Measurements from ENCODE around the gene TRABD2B. TPM values are rescaled to one million over a fixed set of nuclear protein-coding genes. Genes with fewer than 3 reads are reported as not detected.

Gene TRABD2B
- total RNA-seq, 1 donor from 2014 or later, result 6.7 TPM

GRCh38 chr1:47938520-47938919 is 58.7 kb downstream of the TRABD2B start:
- Mint-ChIP-seq H3K27me3 (peaks cover 12% of the 10 kb centered on the region), H3K4me1 (ENCODE audit: unreplicated experiment) (peaks cover 9% of the 10 kb centered on the region), H3K4me3 (no peak overlapping the region), H3K36me3 (no peaks in the 10 kb centered on the region), H3K9me3 (no peaks in the 10 kb centered on the region), H3K27ac (no peak overlapping the region)
- no peak for DNase-seq (ENCODE audit: extremely low spot score, unreplicated experiment)
- no peak for TF ChIP-seq CTCF (conservative IDR thresholded peaks at IDR 0.05)

- H3K36me3 Mint-ChIP-seq, result no peaks in the 10 kb centered on the region
- TF ChIP-seq CTCF (conservative IDR thresholded peaks at IDR 0.05), result no peak
Measured at GRCh38 chr1:47937586-47938254, 59.5 kb downstream of the TRABD2B start.

GRCh38 chr1:47936916-47937551 is 60.2 kb downstream of the TRABD2B start:
- peaks cover 9% of the 10 kb centered on the region for H3K4me1 Mint-ChIP-seq (ENCODE audit: unreplicated experiment)
- H3K36me3 Mint-ChIP-seq, result no peaks in the 10 kb centered on the region
- H3K4me3 Mint-ChIP-seq, result no peak overlapping the region
- peaks cover 15% of the 10 kb centered on the region for H3K27me3 Mint-ChIP-seq
- DNase-seq (ENCODE audit: extremely low spot score, unreplicated experiment), result no peak
- TF ChIP-seq CTCF (conservative IDR thresholded peaks at IDR 0.05), result no peak
- no peak overlapping the region for H3K27ac Mint-ChIP-seq
- no peaks in the 10 kb centered on the region for H3K9me3 Mint-ChIP-seq

More at GRCh38 chr1:47937586-47938254, 59.5 kb downstream of the TRABD2B start:
- DNase-seq (ENCODE audit: extremely low spot score, unreplicated experiment), result no peak
- peaks cover 11% of the 10 kb centered on the region for H3K27me3 Mint-ChIP-seq
- peaks cover 9% of the 10 kb centered on the region for H3K4me1 Mint-ChIP-seq (ENCODE audit: unreplicated experiment)
- H3K4me3 Mint-ChIP-seq, result no peak overlapping the region
- no peaks in the 10 kb centered on the region for H3K9me3 Mint-ChIP-seq
- no peak overlapping the region for H3K27ac Mint-ChIP-seq

- Mint-ChIP-seq H3K4me3 (no peak overlapping the region), H3K36me3 (no peaks in the 10 kb centered on the region), H3K27ac (no peak overlapping the region), H3K4me1 (ENCODE audit: unreplicated experiment) (peaks cover 9% of the 10 kb centered on the region), H3K27me3 (peaks cover 20% of the 10 kb centered on the region), H3K9me3 (no peaks in the 10 kb centered on the region)
- no peak for TF ChIP-seq CTCF (conservative IDR thresholded peaks at IDR 0.05)
- no peak for DNase-seq (ENCODE audit: extremely low spot score, unreplicated experiment)
Measured at GRCh38 chr1:47935856-47936255, 61.3 kb downstream of the TRABD2B start.

GRCh38 chr1:47935163-47935562 is 62.0 kb downstream of the TRABD2B start:
- no peak for DNase-seq (ENCODE audit: extremely low spot score, unreplicated experiment)
- peaks cover 21% of the 10 kb centered on the region for H3K27me3 Mint-ChIP-seq
- peaks cover 9% of the 10 kb centered on the region for H3K4me1 Mint-ChIP-seq (ENCODE audit: unreplicated experiment)
- no peak overlapping the region for H3K4me3 Mint-ChIP-seq
- TF ChIP-seq CTCF (conservative IDR thresholded peaks at IDR 0.05), result no peak
- no peaks in the 10 kb centered on the region for H3K9me3 Mint-ChIP-seq
- H3K36me3 Mint-ChIP-seq, result no peaks in the 10 kb centered on the region
- H3K27ac Mint-ChIP-seq, result no peak overlapping the region

Measured in type B pancreatic cell (in vitro differentiated cells).